Ovary (tissue), 9 donors: ENCODE measurements around the gene UGT1A6. TPM values are rescaled to one million over a fixed set of nuclear protein-coding genes. Genes with fewer than 3 reads are reported as not detected.

Experiments
- DNase-seq, 5 donors: peaks; one replicate each; pipeline ENCODE4 v3.0.0-alpha.2; 2019 to 2020
- H3K27ac ChIP-seq, 2 donors: fragments of 200-600 bp; one replicate each; pipeline versions ENCODE4 v1.5.1 to v1.8.0; 2019 to 2022
- H3K27me3 ChIP-seq: fragments of 200-600 bp; one replicate; pipeline ENCODE4 v1.8.0; 2022
- H3K36me3 ChIP-seq: fragments of 200-600 bp; sonication (generic); one replicate; pipeline ENCODE4 v1.5.1; 2019
- H3K4me1 ChIP-seq: one replicate; pipeline ENCODE4 v1.8.1; 2013; ENCODE audit warnings: mild to moderate bottlenecking, moderate library complexity; ENCODE audit not compliant: insufficient read depth
- H3K4me3 ChIP-seq: fragments of 200-600 bp; sonication (generic); one replicate; pipeline ENCODE4 v1.5.1; 2017
- H3K9me3 ChIP-seq, 2 donors: fragments of 200-600 bp in 1 of 2; sonication (generic) in 1 of 2; one replicate each; pipeline versions ENCODE4 v1.5.1 to v1.8.1; 2013 to 2019; ENCODE audit warnings: mild to moderate bottlenecking in 1 of 2, moderate library complexity in 1 of 2
- CTCF ChIP-seq, 3 donors: fragments of 450-650 bp in 2 of 3; fragments of 200-600 bp in 1 of 3; IDR thresholded peaks; one replicate each; pipeline versions ENCODE4 v1.5.1 to v1.8.0; 2016 to 2022; ENCODE audit warnings: antibody characterized with exemption in 3 of 3, mild to moderate bottlenecking in 1 of 3
- EP300 ChIP-seq: sonication (generic); formaldehyde crosslinking; IDR thresholded peaks from one replicate; pipeline ENCODE4 v1.6.1; 2017; ENCODE audit warnings: antibody characterized with exemption
- POLR2A ChIP-seq: fragments of 450-650 bp; IDR thresholded peaks from one replicate; pipeline ENCODE4 v1.6.1; 2017; ENCODE audit warnings: antibody characterized with exemption, mild to moderate bottlenecking, moderate library complexity
- whole genome bisulfite sequencing, 3 donors: extraction: QIAGEN DNeasy Blood & Tissue Kit in 1 of 3; methylation state at CpG; one replicate each; pipeline versions ENCODE4 v1.1.5 to v1.1.7; 2013 to 2017; 5-methylcytosine and 5-hydroxymethylcytosine counted together
- intact Hi-C, 4 donors: fragments of 100-400 bp; cut with DNase I; formaldehyde crosslinking; loops; one replicate each; pipeline versions ENCODE4 v1.11.0 to v1.15.1; 2022 to 2023
- polyA plus RNA-seq, 2 donors: library from polyadenylated mRNA; stranded (reverse); fragments of 200-250 nt in 1 of 2; fragments of 350-450 nt in 1 of 2; fragmentation: Illumina TruSeq in 1 of 2; extraction: RNeasy Lipid Tissue Mini Kit (QIAGEN cat#74804) in 1 of 2; gene quantifications; one replicate each; pipeline ENCODE4 v1.2.3, GENCODE V29; 2013 to 2014
- total RNA-seq, 7 donors: library from RNA; depleted of rRNA in 2 of 7; stranded (reverse); fragments of >200 nt in 2 of 7; fragmentation: NEBNext Ultra II Directional in 3 of 7; extraction: Animal tissue kit (Norgen Biotek cat#: 25700) in 3 of 7; gene quantifications; one replicate each; pipeline versions ENCODE4 v1.1.0 to v1.2.4, GENCODE V29; 2016 to 2023
- donor health status: DM: no; HTN: no; CAD: no; lungs with moderate emphysema.
- donor health status: DM: no; HTN: no; CAD: no.
- donor health status: Bipolar disorder and iron deficiency.
- donor health status: DM: yes; HTN: yes; CAD: no.
- donor health status: DM: no; HTN: no; CAD: no.
- donor health status: DM: yes; HTN: yes; CAD: no.

The UGT1A6 gene
- total and polyA plus RNA-seq, 9 donors: not detected

GRCh38 chr2:233819884-233820773 lies 127.4 kb downstream of the UGT1A6 start:
- no peaks in the 10 kb centered on the region for H3K36me3 ChIP-seq
- intact Hi-C loops: no loop called here

GRCh38 chr2:233820774-233821105 lies 128.1 kb downstream of the UGT1A6 start:
- WGBS, 3 donors: 75 to 77% (median 75%) methylated on average over 6 of the region's 6 CpGs
- intact Hi-C loops: no loop called here
- H3K4me3 ChIP-seq: no peak overlapping the region
- H3K27ac ChIP-seq: no peak overlapping the region
- no peaks in the 10 kb centered on the region for H3K27me3 ChIP-seq
- TF ChIP-seq POLR2A (no peak), CTCF (IDR thresholded peaks at IDR 0.05) (no peak), EP300 (no peak)
- H3K36me3 ChIP-seq: no peaks in the 10 kb centered on the region
- DNase-seq: no peak
- H3K9me3 ChIP-seq: no peaks in the 10 kb centered on the region
- H3K4me1 ChIP-seq: no peaks in the 10 kb centered on the region

More at GRCh38 chr2:233819884-233820773, 127.4 kb downstream of the UGT1A6 start:
- no peak for DNase-seq
- Histone ChIP-seq H3K4me3 (no peak overlapping the region), H3K9me3 (no peaks in the 10 kb centered on the region), H3K4me1 (no peaks in the 10 kb centered on the region), H3K27me3 (no peaks in the 10 kb centered on the region), H3K27ac (no peak overlapping the region)
- no peak for TF ChIP-seq POLR2A
- TF ChIP-seq CTCF (IDR thresholded peaks at IDR 0.05): no peak
- no peak for TF ChIP-seq EP300
- WGBS, 3 donors: 82 to 86% (median 83%) methylated on average over 18 of the region's 18 CpGs

DNA sequence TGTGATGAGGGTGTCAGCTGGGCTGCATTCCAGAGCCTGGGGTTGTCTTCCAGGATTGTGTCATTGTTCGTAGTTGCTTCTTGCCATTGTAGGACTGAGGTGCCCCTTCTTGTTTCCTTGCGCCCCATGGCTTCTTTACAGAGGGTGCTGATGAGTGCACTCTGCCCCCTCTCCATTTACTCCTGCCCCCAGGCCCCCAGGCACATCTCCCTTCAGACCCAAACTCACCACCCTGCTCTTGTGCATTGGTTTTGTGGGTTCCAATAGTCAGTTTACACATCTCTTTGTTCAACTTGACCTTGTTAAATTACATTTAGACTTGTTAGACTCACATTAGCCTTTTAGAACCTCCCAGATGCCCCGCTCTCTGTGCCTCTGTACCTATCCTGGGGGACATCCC lies 128.5 kb downstream of the UGT1A6 start:
- Histone ChIP-seq H3K36me3 (no peaks in the 10 kb centered on the region), H3K4me1 (no peaks in the 10 kb centered on the region), H3K27me3 (no peaks in the 10 kb centered on the region), H3K4me3 (no peak overlapping the region), H3K9me3 (no peaks in the 10 kb centered on the region), H3K27ac (no peak overlapping the region)
- intact Hi-C loops: no loop called here
- no peak for TF ChIP-seq EP300
- DNase-seq: no peak
- WGBS, 3 donors: 86 to 93% (median 89%) methylated on average over 3 of the region's 3 CpGs

DNA sequence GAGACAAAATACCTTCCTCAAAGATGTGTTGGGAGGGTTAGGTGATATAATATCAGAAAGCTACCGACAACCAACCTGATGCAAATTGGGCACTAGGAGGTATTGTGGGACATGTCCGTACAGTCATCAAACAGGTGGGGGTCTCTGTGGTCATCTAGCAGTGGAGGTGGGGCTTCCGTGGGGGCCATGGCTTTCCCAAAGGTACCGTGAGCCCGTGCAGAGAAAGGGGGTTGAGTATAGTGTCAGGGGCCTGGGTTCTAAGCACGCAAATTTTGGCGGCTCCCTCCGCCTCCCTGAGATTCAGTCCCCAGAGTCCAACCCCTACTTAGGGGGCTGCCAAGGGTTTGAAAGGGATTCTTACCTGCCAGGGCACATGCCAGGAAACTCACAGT lies 129.0 kb downstream of the UGT1A6 start:
- no peak for TF ChIP-seq POLR2A
- TF ChIP-seq CTCF (IDR thresholded peaks at IDR 0.05): no peak
- no peak for TF ChIP-seq EP300
- Histone ChIP-seq H3K27me3 (no peaks in the 10 kb centered on the region), H3K9me3 (no peaks in the 10 kb centered on the region), H3K4me1 (no peaks in the 10 kb centered on the region), H3K27ac (no peak overlapping the region), H3K36me3 (no peaks in the 10 kb centered on the region), H3K4me3 (no peak overlapping the region)
- intact Hi-C loops: no loop called here
- DNase-seq: no peak
- 87 to 92% (median 88%) methylated on average over 8 of the region's 8 CpGs for WGBS, 3 donors

GRCh38 chr2:233822101-233822771 lies 129.5 kb downstream of the UGT1A6 start:
- Histone ChIP-seq H3K9me3 (no peaks in the 10 kb centered on the region), H3K4me1 (no peaks in the 10 kb centered on the region), H3K27ac (no peak overlapping the region), H3K36me3 (no peaks in the 10 kb centered on the region), H3K4me3 (no peak overlapping the region), H3K27me3 (no peaks in the 10 kb centered on the region)
- intact Hi-C loops: no loop called here
- WGBS, 3 donors: 87 to 92% (median 92%) methylated on average over 19 to 21 of the region's 21 CpGs
- TF ChIP-seq EP300: no peak
- TF ChIP-seq CTCF (IDR thresholded peaks at IDR 0.05): no peak
- no peak for TF ChIP-seq POLR2A
- no peak for DNase-seq
